HCT116 (cell line): ENCODE measurements around the gene WHAMM. TPM values are rescaled to one million over a fixed set of nuclear protein-coding genes. Genes with fewer than 3 reads are reported as not detected.

Experiments used
- ATAC-seq: fragments of 200-7000 bp; cut with Tn5 transposase; 2 replicates; pipeline ENCODE4 v1.9.1; 2020; ENCODE audit warnings: mild to moderate bottlenecking, moderate library complexity
- BruUV-seq: library from RNA; stranded (reverse); fragments of 400-500 nt; replicated peaks from 2 replicates; lab custom pipeline; 2021; lab: Mats Ljungman, UMichigan
- CTCF ChIA-PET: fragments of 300-600 bp; sonication (Branson Sonifier 250); formaldehyde crosslinking; loops from one replicate; lab custom pipeline; 2021; ENCODE audit warnings: antibody characterized with exemption; lab: Charles Lee
- POLR2A ChIA-PET: fragments of 300-600, 350-600 bp; sonication (Branson Sonifier 250); formaldehyde crosslinking; loops from one replicate; lab custom pipeline; 2021; ENCODE audit warnings: antibody characterized with exemption; lab: Charles Lee
- RAD21 ChIA-PET, 2 experiments: fragments of 300-600 bp; sonication (Branson Sonifier 250); formaldehyde crosslinking; loops; one replicate each; lab custom pipeline; 2023; ENCODE audit warnings: low total read pairs in 2 of 2; ENCODE audit not compliant: uncharacterized antibody in 2 of 2, unreplicated experiment in 2 of 2, low non-redundant PET in 1 of 2; lab: Charles Lee
- DNase-seq: peaks from one replicate; pipeline ENCODE4 v3.0.0-alpha.2; 2010; ENCODE audit warnings: low read depth, low spot score
- H2AFZ ChIP-seq: fragments of 200-600 bp; shearing (Covaris generic), sonication (generic); 2 replicates; pipeline ENCODE4 v1.6.1; 2017; ENCODE audit warnings: low read depth, mixed run types, mixed read lengths, antibody characterized with exemption, low read length; ENCODE audit not compliant: poor library complexity, severe bottlenecking
- H3K27ac ChIP-seq: 2 replicates; pipeline ENCODE4 v1.5.1; 2012; ENCODE audit warnings: low read depth, low read length
- H3K27me3 ChIP-seq: fragments of 200-600 bp; sonication (generic); 2 replicates; pipeline ENCODE4 v1.6.1; 2016; ENCODE audit warnings: mixed run types, low read length, mixed read lengths; ENCODE audit not compliant: insufficient read depth
- H3K36me3 ChIP-seq, 2 experiments: fragments of 200-500 bp in 1 of 2; fragments of 200-600 bp in 1 of 2; sonication (Bioruptor generic) in 1 of 2; sonication (generic) in 1 of 2; 2 replicates each; pipeline versions ENCODE4 v1.5.1 to v1.6.1; 2014 to 2016; ENCODE audit warnings: low read length in 2 of 2, inconsistent platforms in 1 of 2, mixed read lengths in 1 of 2, mixed run types in 1 of 2; ENCODE audit not compliant: insufficient read depth in 2 of 2, control insufficient read depth in 1 of 2
- H3K4me1 ChIP-seq, 2 experiments: fragments of 200-600 bp in 1 of 2; sonication (generic) in 1 of 2; 2 replicates each; pipeline versions ENCODE4 v1.5.1 to v1.6.1; 2012 to 2017; ENCODE audit warnings: low read length in 2 of 2, inconsistent platforms in 1 of 2, mild to moderate bottlenecking in 1 of 2, mixed read lengths in 1 of 2, mixed run types in 1 of 2, moderate library complexity in 1 of 2; ENCODE audit not compliant: insufficient read depth in 2 of 2, control insufficient read depth in 1 of 2
- H3K4me2 ChIP-seq: fragments of 200-600 bp; sonication (generic); 2 replicates; pipeline ENCODE4 v1.6.1; 2017; ENCODE audit warnings: mixed run types, low read length, mixed read lengths
- H3K4me3 ChIP-seq, 2 experiments: fragments of 200-600 bp in 1 of 2; sonication (generic) in 1 of 2; replicated peaks in 1 of 2; 2 replicates each; pipeline ENCODE4 v1.5.1; 2011 to 2016; ENCODE audit warnings: low read length in 2 of 2, control low read depth in 1 of 2, low read depth in 1 of 2, mild to moderate bottlenecking in 1 of 2, mixed read lengths in 1 of 2, mixed run types in 1 of 2
- H3K79me2 ChIP-seq: fragments of 200-600 bp; sonication (generic); 2 replicates; pipeline ENCODE4 v1.6.1; 2017; ENCODE audit warnings: mild to moderate bottlenecking, mixed run types, low read length, moderate library complexity, mixed read lengths; ENCODE audit not compliant: insufficient read depth
- H3K9ac ChIP-seq: fragments of 200-600 bp; sonication (generic); 2 replicates; pipeline ENCODE4 v1.6.1; 2016; ENCODE audit warnings: low read length, mixed read lengths
- H3K9me2 ChIP-seq: fragments of 200-600 bp; sonication (generic), shearing (Covaris generic); 2 replicates; pipeline ENCODE4 v1.6.1; 2017; ENCODE audit warnings: mixed run types, mild to moderate bottlenecking, moderate library complexity; ENCODE audit not compliant: insufficient read depth
- H3K9me3 ChIP-seq, 2 experiments: fragments of 200-500 bp in 1 of 2; fragments of 200-600 bp in 1 of 2; sonication (Bioruptor generic) in 1 of 2; sonication (generic) in 1 of 2; 2 replicates each; pipeline ENCODE4 v1.6.1; 2014 to 2017; ENCODE audit warnings: low read length in 2 of 2, mixed read lengths in 2 of 2, inconsistent platforms in 1 of 2, low read depth in 1 of 2, mild to moderate bottlenecking in 1 of 2, mixed run types in 1 of 2, moderate library complexity in 1 of 2; ENCODE audit not compliant: control insufficient read depth in 1 of 2, insufficient read depth in 1 of 2
- H4K20me1 ChIP-seq: fragments of 200-600 bp; sonication (generic), shearing (Covaris generic); 2 replicates; pipeline ENCODE4 v1.6.1; 2017; ENCODE audit warnings: mixed run types, mild to moderate bottlenecking, moderate library complexity; ENCODE audit not compliant: insufficient read depth
- CEBPB ChIP-seq: IDR thresholded peaks from 2 replicates; pipeline ENCODE4 v1.6.1; 2012; ENCODE audit warnings: low read depth
- EGR1 ChIP-seq: IDR thresholded peaks from 2 replicates; pipeline ENCODE4 v1.6.1; 2012; ENCODE audit warnings: low read depth
- EZH2 ChIP-seq: fragments of 200-600 bp; sonication (generic); IDR thresholded peaks from 2 replicates; pipeline ENCODE4 v1.6.1; 2017; ENCODE audit warnings: antibody characterized with exemption, mixed run types
- FOSL1 ChIP-seq: IDR thresholded peaks from 2 replicates; pipeline ENCODE4 v1.6.1; 2012; ENCODE audit warnings: low read depth
- POLR2A ChIP-seq: IDR thresholded peaks from 2 replicates; pipeline ENCODE4 v1.7.0; 2011; ENCODE audit warnings: borderline replicate concordance; ENCODE audit not compliant: insufficient read depth, insufficient read length; ENCODE audit errors: extremely low read depth
- POLR2AphosphoS5 ChIP-seq: IDR thresholded peaks from 2 replicates; pipeline ENCODE4 v1.6.1; 2011; ENCODE audit warnings: mild to moderate bottlenecking, low read depth, low read length, moderate library complexity
- RAD21 ChIP-seq: IDR thresholded peaks from 2 replicates; pipeline ENCODE4 v1.6.1; 2012; ENCODE audit warnings: low read depth, mild to moderate bottlenecking
- ZFX ChIP-seq: fragments of 450-650 bp; IDR thresholded peaks from 2 replicates; pipeline ENCODE4 v1.6.1; 2017
- intact Hi-C: fragments of 100-400 bp; cut with micrococcal nuclease; formaldehyde crosslinking; loops from 2 replicates; pipeline ENCODE4 v1.10.0; 2022
- total RNA-seq: library from RNA; stranded (reverse); gene quantifications from one replicate; pipeline ENCODE4 v1.2.1, GENCODE V29; 2021; ENCODE audit not compliant: unreplicated experiment
- TF ChIP-seq, protein P1 (sequence below): IDR thresholded peaks from 2 replicates; pipeline ENCODE4 v1.6.1; 2012
- TF ChIP-seq, protein P2 (sequence below), 3 experiments: fragments of 200-600 bp in 1 of 3; sonication (generic) in 1 of 3; IDR thresholded peaks in 2 of 3; conservative IDR thresholded peaks in 1 of 3; 2 replicates each; pipeline ENCODE4 v1.5.1; 2012 to 2017; ENCODE audit warnings: low read depth in 2 of 3, low read length in 2 of 3, antibody characterized with exemption in 1 of 3, borderline replicate concordance in 1 of 3, control low read depth in 1 of 3, mild to moderate bottlenecking in 1 of 3, mixed read lengths in 1 of 3, mixed run types in 1 of 3, moderate library complexity in 1 of 3; ENCODE audit not compliant: insufficient read depth in 1 of 3
- TF ChIP-seq, protein P3 (sequence below): IDR thresholded peaks from 2 replicates; pipeline ENCODE4 v1.6.1; 2012
- TF ChIP-seq, protein P4 (sequence below): IDR thresholded peaks from 2 replicates; pipeline ENCODE4 v1.6.1; 2012; ENCODE audit warnings: low read depth

WHAMM gene
- total RNA-seq, 1 experiment from 2014 or later, result 7.1 TPM

DNA sequence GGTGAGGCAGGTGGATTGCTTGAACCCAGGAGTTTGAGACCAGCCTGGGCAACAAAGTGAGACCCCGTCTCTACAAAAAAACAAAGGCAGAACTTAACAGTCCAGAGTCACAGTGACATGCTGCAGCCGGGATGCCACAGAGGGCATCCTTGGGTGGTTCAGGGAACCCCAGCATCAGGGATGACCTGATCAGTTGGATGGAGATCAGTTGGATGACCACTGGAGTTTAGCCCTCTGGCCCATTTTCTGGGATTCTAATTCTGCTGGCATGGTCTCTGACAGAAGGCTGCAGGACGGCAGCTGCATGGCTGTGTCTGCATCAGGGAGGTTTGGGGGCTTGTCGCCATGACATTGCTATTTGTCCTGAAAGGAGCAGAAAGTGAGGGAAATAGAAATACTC is 19.8 kb downstream of the WHAMM start:
- intact Hi-C loops, result no loop called here
- ATAC-seq (no peak), DNase-seq (no peak)
- Histone ChIP-seq H2AFZ (no peak overlapping the region), H3K4me3 (no peak overlapping the region), H3K4me1 (peaks cover 22 to 31% of the 10 kb centered on the region in 2 experiments), H3K9ac (no peak overlapping the region), H3K36me3 (peaks cover 38 to 51% of the 10 kb centered on the region in 2 experiments; a peak in 3 of 4 replicates), H3K9me2 (no peaks in the 10 kb centered on the region), H3K9me3 (no peaks in the 10 kb centered on the region), H3K27me3 (no peaks in the 10 kb centered on the region), H3K79me2 (no peaks in the 10 kb centered on the region), H3K27ac (no peak overlapping the region), H3K4me2 (no peak overlapping the region), H4K20me1 (no peaks in the 10 kb centered on the region)
- CTCF ChIA-PET, result no interaction called here
- no TSS peak for BruUV-seq
- TF ChIP-seq RAD21 (no peak), POLR2A (no peak), EGR1 (no peak)
- TF ChIP-seq, protein P1, sequence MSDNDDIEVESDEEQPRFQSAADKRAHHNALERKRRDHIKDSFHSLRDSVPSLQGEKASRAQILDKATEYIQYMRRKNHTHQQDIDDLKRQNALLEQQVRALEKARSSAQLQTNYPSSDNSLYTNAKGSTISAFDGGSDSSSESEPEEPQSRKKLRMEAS, result no peak
- RAD21 ChIA-PET, result no interaction called here
- POLR2A ChIA-PET, result no interaction called here

DNA sequence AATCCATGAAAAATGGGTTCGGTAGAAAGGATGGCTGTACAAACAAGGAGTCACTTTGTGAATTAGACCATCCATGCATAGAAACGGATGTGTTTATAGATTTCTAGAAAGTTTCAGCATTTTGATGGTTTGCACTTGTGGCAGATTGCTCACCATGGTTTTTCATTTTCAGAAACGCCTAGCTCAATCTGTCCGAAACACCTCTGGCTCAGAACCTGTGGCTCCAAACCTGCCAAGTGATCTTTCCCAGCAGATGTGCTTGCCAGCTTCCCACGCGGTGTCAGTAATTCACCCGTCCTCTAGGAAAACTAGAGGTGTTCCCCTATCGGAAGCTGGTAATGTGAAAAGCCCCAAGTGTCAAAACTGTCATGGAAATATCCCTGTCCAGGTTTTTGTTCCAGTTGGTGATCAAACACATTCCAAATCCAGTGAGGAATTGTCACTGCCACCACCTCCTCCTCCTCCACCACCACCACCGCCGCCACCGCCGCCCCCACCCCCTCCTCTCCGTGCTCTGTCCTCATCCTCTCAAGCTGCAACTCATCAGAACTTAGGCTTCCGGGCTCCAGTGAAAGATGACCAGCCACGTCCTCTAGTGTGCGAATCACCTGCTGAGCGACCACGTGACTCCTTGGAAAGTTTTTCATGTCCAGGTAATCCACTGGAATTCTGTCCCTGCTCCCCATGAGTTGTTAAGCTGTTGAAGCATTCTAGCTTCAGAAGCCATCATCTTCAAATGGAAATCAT is 21.2 kb downstream of the WHAMM start:
- RAD21 ChIA-PET, result no interaction called here
- H3K4me3 ChIP-seq, result no peak overlapping the region
- intact Hi-C loops, result no loop called here
- H3K4me1 ChIP-seq, result peaks cover 22 to 31% of the 10 kb centered on the region in 2 experiments
- ATAC-seq (no peak), DNase-seq (no peak)
- H3K36me3 ChIP-seq, result peaks cover 39 to 52% of the 10 kb centered on the region in 2 experiments; a peak in 3 of 4 replicates
- H4K20me1 ChIP-seq, result no peaks in the 10 kb centered on the region
- CTCF ChIA-PET, result no interaction called here
- H3K27ac ChIP-seq, result no peak overlapping the region
- POLR2A ChIA-PET, result no interaction called here
- H3K4me2 ChIP-seq, result no peak overlapping the region
- H3K9ac ChIP-seq, result no peak overlapping the region
- H3K79me2 ChIP-seq, result no peaks in the 10 kb centered on the region
- no peaks in the 10 kb centered on the region for H3K9me2 ChIP-seq
- BruUV-seq, result no TSS peak
- TF ChIP-seq POLR2AphosphoS5 (no peak), EGR1 (no peak), ZFX (no peak), CEBPB (no peak), POLR2A (no peak), EZH2 (no peak), FOSL1 (no peak), RAD21 (no peak)
- TF ChIP-seq, protein P1, result no peak
- TF ChIP-seq, protein P2, sequence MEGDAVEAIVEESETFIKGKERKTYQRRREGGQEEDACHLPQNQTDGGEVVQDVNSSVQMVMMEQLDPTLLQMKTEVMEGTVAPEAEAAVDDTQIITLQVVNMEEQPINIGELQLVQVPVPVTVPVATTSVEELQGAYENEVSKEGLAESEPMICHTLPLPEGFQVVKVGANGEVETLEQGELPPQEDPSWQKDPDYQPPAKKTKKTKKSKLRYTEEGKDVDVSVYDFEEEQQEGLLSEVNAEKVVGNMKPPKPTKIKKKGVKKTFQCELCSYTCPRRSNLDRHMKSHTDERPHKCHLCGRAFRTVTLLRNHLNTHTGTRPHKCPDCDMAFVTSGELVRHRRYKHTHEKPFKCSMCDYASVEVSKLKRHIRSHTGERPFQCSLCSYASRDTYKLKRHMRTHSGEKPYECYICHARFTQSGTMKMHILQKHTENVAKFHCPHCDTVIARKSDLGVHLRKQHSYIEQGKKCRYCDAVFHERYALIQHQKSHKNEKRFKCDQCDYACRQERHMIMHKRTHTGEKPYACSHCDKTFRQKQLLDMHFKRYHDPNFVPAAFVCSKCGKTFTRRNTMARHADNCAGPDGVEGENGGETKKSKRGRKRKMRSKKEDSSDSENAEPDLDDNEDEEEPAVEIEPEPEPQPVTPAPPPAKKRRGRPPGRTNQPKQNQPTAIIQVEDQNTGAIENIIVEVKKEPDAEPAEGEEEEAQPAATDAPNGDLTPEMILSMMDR (IDR thresholded peaks at IDR 0.05 in 2 of 3, conservative IDR thresholded peaks at IDR 0.05 in 1 of 3; ENCODE audit: borderline replicate concordance in 1 of 3, insufficient read depth in 1 of 3, low read depth in 2 of 3, low read length in 2 of 3), result no peak
- TF ChIP-seq, protein P3, sequence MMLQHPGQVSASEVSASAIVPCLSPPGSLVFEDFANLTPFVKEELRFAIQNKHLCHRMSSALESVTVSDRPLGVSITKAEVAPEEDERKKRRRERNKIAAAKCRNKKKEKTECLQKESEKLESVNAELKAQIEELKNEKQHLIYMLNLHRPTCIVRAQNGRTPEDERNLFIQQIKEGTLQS, result no peak
- TF ChIP-seq, protein P4, sequence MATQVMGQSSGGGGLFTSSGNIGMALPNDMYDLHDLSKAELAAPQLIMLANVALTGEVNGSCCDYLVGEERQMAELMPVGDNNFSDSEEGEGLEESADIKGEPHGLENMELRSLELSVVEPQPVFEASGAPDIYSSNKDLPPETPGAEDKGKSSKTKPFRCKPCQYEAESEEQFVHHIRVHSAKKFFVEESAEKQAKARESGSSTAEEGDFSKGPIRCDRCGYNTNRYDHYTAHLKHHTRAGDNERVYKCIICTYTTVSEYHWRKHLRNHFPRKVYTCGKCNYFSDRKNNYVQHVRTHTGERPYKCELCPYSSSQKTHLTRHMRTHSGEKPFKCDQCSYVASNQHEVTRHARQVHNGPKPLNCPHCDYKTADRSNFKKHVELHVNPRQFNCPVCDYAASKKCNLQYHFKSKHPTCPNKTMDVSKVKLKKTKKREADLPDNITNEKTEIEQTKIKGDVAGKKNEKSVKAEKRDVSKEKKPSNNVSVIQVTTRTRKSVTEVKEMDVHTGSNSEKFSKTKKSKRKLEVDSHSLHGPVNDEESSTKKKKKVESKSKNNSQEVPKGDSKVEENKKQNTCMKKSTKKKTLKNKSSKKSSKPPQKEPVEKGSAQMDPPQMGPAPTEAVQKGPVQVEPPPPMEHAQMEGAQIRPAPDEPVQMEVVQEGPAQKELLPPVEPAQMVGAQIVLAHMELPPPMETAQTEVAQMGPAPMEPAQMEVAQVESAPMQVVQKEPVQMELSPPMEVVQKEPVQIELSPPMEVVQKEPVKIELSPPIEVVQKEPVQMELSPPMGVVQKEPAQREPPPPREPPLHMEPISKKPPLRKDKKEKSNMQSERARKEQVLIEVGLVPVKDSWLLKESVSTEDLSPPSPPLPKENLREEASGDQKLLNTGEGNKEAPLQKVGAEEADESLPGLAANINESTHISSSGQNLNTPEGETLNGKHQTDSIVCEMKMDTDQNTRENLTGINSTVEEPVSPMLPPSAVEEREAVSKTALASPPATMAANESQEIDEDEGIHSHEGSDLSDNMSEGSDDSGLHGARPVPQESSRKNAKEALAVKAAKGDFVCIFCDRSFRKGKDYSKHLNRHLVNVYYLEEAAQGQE, result no peak
- H2AFZ ChIP-seq, result no peak overlapping the region
- H3K9me3 ChIP-seq, result no peaks in the 10 kb centered on the region
- no peaks in the 10 kb centered on the region for H3K27me3 ChIP-seq
